GM23248 (cell line): ENCODE results near the gene GABBR2.

Experiments used
- EZH2 ChIP-seq: fragments of 200-600 bp; sonication (generic); IDR thresholded peaks from 2 replicates; pipeline ENCODE4 v1.6.1; 2018; ENCODE audit warnings: antibody characterized with exemption, mild to moderate bottlenecking; ENCODE audit not compliant: insufficient read depth, poor library complexity, severe bottlenecking
- EZH2phosphoT487 ChIP-seq: fragments of 200-600 bp; sonication (generic); IDR thresholded peaks from 2 replicates; pipeline ENCODE4 v1.6.1; 2018; ENCODE audit warnings: antibody characterized with exemption, moderate library complexity, mild to moderate bottlenecking, low read depth; ENCODE audit not compliant: insufficient read depth

DNA sequence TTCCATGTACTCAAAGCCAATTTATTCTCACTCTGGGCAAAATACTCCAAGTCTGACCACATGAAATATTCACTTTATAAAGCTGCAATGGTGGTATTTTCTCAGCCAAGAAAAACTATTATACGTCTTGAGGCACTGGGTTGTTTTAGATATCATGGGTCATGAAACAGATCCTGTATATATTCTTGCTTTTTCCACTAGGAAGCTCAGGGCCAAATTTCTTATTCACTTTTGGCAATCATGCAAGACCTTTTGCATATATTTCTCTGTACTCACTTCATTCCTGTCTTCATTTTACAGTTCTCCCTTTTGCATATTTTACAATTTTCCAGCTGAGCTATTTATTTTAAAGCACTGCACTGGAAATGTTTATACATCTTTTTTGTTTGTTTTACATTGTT, 49.8 kb downstream of the GABBR2 start:
- TF ChIP-seq EZH2phosphoT487 (no peak), EZH2 (no peak)
